H1 (cell line): ENCODE results near the gene CCDC106. TPM values are rescaled to one million over a fixed set of nuclear protein-coding genes. Genes with fewer than 3 reads are reported as not detected.

ENCODE experiments used
- CTCF ChIA-PET: fragments of 300-600 bp; sonication (Branson Sonifier 250); formaldehyde crosslinking; loops from one replicate; lab custom pipeline; 2021; ENCODE audit not compliant: partially characterized antibody; lab: Charles Lee
- POLR2A ChIA-PET: fragments of 300-600 bp; sonication (Branson Sonifier 250); formaldehyde crosslinking; loops from one replicate; lab custom pipeline; 2021; ENCODE audit warnings: inconsistent platforms; ENCODE audit not compliant: partially characterized antibody; lab: Charles Lee
- DNase-seq, 2 experiments: peaks; one replicate each; pipeline versions ENCODE4 v3.0.0 to v3.0.0-alpha.2; 2010 to 2022; ENCODE audit warnings: low spot score in 2 of 2, low read depth in 1 of 2, mixed read lengths in 1 of 2
- FAIRE-seq: peaks from 2 replicates; lab custom pipeline; 2011; peaks lifted over from hg19 to GRCh38; lab: Jason Lieb, UNC
- H2AFZ ChIP-seq: 2 replicates; pipeline ENCODE4 v1.8.1; 2012; ENCODE audit warnings: low read length, inconsistent platforms
- H2AK5ac ChIP-seq: 2 replicates; pipeline ENCODE4 v1.6.1; 2013; ENCODE audit warnings: low read depth, low read length
- H2BK120ac ChIP-seq: replicated peaks from 2 replicates; pipeline ENCODE3; 2013; ENCODE audit warnings: low read depth, low read length, inconsistent platforms
- H2BK12ac ChIP-seq: 2 replicates; pipeline ENCODE4 v1.6.1; 2013; ENCODE audit warnings: low read depth, low read length
- H2BK15ac ChIP-seq: 2 replicates; pipeline ENCODE4 v1.6.1; 2013; ENCODE audit warnings: low read length
- H2BK20ac ChIP-seq: 2 replicates; pipeline ENCODE4 v1.6.1; 2013; ENCODE audit warnings: low read length
- H2BK5ac ChIP-seq: 2 replicates; pipeline ENCODE4 v1.6.1; 2013; ENCODE audit warnings: low read depth, low read length
- H3K14ac ChIP-seq: 2 replicates; pipeline ENCODE4 v1.6.1; 2013; ENCODE audit warnings: inconsistent platforms; ENCODE audit not compliant: insufficient read length
- H3K18ac ChIP-seq: 2 replicates; pipeline ENCODE4 v1.6.1; 2013; ENCODE audit warnings: low read length; ENCODE audit errors: extremely low read depth
- H3K23ac ChIP-seq: 2 replicates; pipeline ENCODE4 v1.6.1; 2013; ENCODE audit warnings: inconsistent platforms; ENCODE audit not compliant: insufficient read length
- H3K23me2 ChIP-seq: 2 replicates; pipeline ENCODE4 v1.6.1; 2013; ENCODE audit warnings: low read depth, low read length
- H3K27ac ChIP-seq: 2 replicates; pipeline ENCODE4 v1.6.1; 2011; ENCODE audit warnings: low read depth, low read length, inconsistent platforms
- H3K27me3 ChIP-seq, 4 experiments: replicated peaks in 1 of 4; 1 replicate in 1 of 4; 2 replicates in 3 of 4; pipeline versions ENCODE4 v1.6.1 to v1.8.1; 2011 to 2013; ENCODE audit warnings: low read length in 3 of 4, mild to moderate bottlenecking in 3 of 4, inconsistent platforms in 2 of 4, mixed read lengths in 2 of 4, moderate library complexity in 1 of 4; ENCODE audit not compliant: control insufficient read depth in 3 of 4, insufficient read depth in 3 of 4; ENCODE audit errors: extremely low read depth in 1 of 4
- H3K36me3 ChIP-seq, 4 experiments: 2 replicates each; pipeline versions ENCODE4 v1.6.1 to v1.8.1; 2011 to 2013; ENCODE audit warnings: mild to moderate bottlenecking in 4 of 4, low read length in 3 of 4, moderate library complexity in 2 of 4, control low read depth in 1 of 4, inconsistent platforms in 1 of 4; ENCODE audit not compliant: insufficient read depth in 4 of 4, control insufficient read depth in 2 of 4
- H3K4ac ChIP-seq: replicated peaks from 2 replicates; pipeline ENCODE3; 2013; ENCODE audit warnings: low read length, low read depth, mixed read lengths, inconsistent platforms; ENCODE audit not compliant: insufficient read length
- H3K4me1 ChIP-seq, 4 experiments: replicated peaks in 1 of 4; 1 replicate in 1 of 4; 2 replicates in 3 of 4; pipeline versions ENCODE4 v1.6.1 to v1.8.1; 2011 to 2013; ENCODE audit warnings: low read length in 3 of 4, inconsistent platforms in 2 of 4, mixed read lengths in 1 of 4; ENCODE audit not compliant: insufficient read depth in 4 of 4, control insufficient read depth in 3 of 4
- H3K4me2 ChIP-seq, 2 experiments: 2 replicates each; pipeline versions ENCODE4 v1.6.1 to v1.8.1; 2011 to 2013; ENCODE audit warnings: low read depth in 2 of 2, low read length in 2 of 2, control low read depth in 1 of 2, inconsistent platforms in 1 of 2, mild to moderate bottlenecking in 1 of 2; ENCODE audit not compliant: insufficient read depth in 1 of 2
- H3K4me3 ChIP-seq, 4 experiments: fragments of 200-600, 300-600 bp in 1 of 4; sonication (generic), shearing (Covaris generic), sonication (Bioruptor Twin) in 1 of 4; 2 replicates each; pipeline versions ENCODE4 v1.5.1 to v1.8.1; 2011 to 2016; ENCODE audit warnings: low read length in 4 of 4, low read depth in 3 of 4, control low read depth in 2 of 4, inconsistent platforms in 2 of 4, mild to moderate bottlenecking in 2 of 4, mixed read lengths in 1 of 4, moderate library complexity in 1 of 4; ENCODE audit not compliant: insufficient read depth in 2 of 4; ENCODE audit errors: extremely low read depth in 1 of 4
- H3K56ac ChIP-seq: replicated peaks from 2 replicates; pipeline ENCODE3; 2013; ENCODE audit warnings: low read depth, mild to moderate bottlenecking, mixed read lengths, low read length, inconsistent platforms; ENCODE audit not compliant: insufficient read length
- H3K79me1 ChIP-seq: 2 replicates; pipeline ENCODE4 v1.6.1; 2013; ENCODE audit warnings: low read depth, low read length, control low read depth
- H3K79me2 ChIP-seq, 2 experiments: 2 replicates each; pipeline versions ENCODE4 v1.6.1 to v1.8.1; 2012 to 2013; ENCODE audit warnings: low read length in 2 of 2, mild to moderate bottlenecking in 2 of 2, inconsistent platforms in 1 of 2; ENCODE audit not compliant: insufficient read depth in 2 of 2, control insufficient read depth in 1 of 2
- H3K9ac ChIP-seq, 4 experiments: replicated peaks in 1 of 4; 1 replicate in 1 of 4; 2 replicates in 3 of 4; pipeline versions ENCODE4 v1.6.1 to v1.8.1; 2011 to 2013; ENCODE audit warnings: low read depth in 3 of 4, low read length in 3 of 4, control low read depth in 2 of 4, mild to moderate bottlenecking in 2 of 4, moderate library complexity in 2 of 4, inconsistent platforms in 1 of 4; ENCODE audit errors: extremely low read depth in 1 of 4
- H3K9me3 ChIP-seq, 2 experiments: 2 replicates each; pipeline versions ENCODE4 v1.6.1 to v1.8.1; 2012 to 2013; ENCODE audit warnings: mild to moderate bottlenecking in 2 of 2, moderate library complexity in 2 of 2, control low read depth in 1 of 2, inconsistent platforms in 1 of 2, low read depth in 1 of 2, low read length in 1 of 2, mixed read lengths in 1 of 2; ENCODE audit not compliant: insufficient read depth in 2 of 2
- H4K20me1 ChIP-seq, 2 experiments: replicated peaks in 1 of 2; 2 replicates each; pipeline versions ENCODE3 to v1.8.1; 2011 to 2013; ENCODE audit warnings: inconsistent platforms in 2 of 2, low read length in 2 of 2, mild to moderate bottlenecking in 1 of 2; ENCODE audit not compliant: insufficient read depth in 2 of 2, control insufficient read depth in 1 of 2
- H4K5ac ChIP-seq: 2 replicates; pipeline ENCODE4 v1.6.1; 2013; ENCODE audit warnings: low read length, low read depth, mixed read lengths, inconsistent platforms; ENCODE audit not compliant: insufficient read length
- H4K8ac ChIP-seq: 2 replicates; pipeline ENCODE4 v1.8.0; 2013; ENCODE audit warnings: mild to moderate bottlenecking, moderate library complexity, low read length, inconsistent platforms; ENCODE audit not compliant: insufficient read depth; ENCODE audit errors: extremely low read depth
- H4K91ac ChIP-seq: replicated peaks from 2 replicates; pipeline ENCODE3; 2013; ENCODE audit warnings: low read length, mixed read lengths, inconsistent platforms; ENCODE audit not compliant: insufficient read length
- BCL11A ChIP-seq, 2 experiments: IDR thresholded peaks; one replicate each; pipeline ENCODE4 v1.6.1; 2011; ENCODE audit warnings: low read depth in 2 of 2, low read length in 2 of 2, mild to moderate bottlenecking in 2 of 2
- JUND ChIP-seq: IDR thresholded peaks from 2 replicates; pipeline ENCODE4 v1.6.1; 2011; ENCODE audit warnings: mild to moderate bottlenecking, improper control_type of control experiment, low read length
- KDM1A ChIP-seq: fragments of 200-600, 300-600 bp; sonication (generic); IDR thresholded peaks from 2 replicates; pipeline ENCODE4 v1.7.1; 2016; ENCODE audit warnings: mild to moderate bottlenecking, low read length, borderline replicate concordance
- RNF2 ChIP-seq: fragments of 200-900, 300-1000 bp; sonication (generic); IDR thresholded peaks from 2 replicates; pipeline ENCODE4 v1.7.1; 2016; ENCODE audit warnings: borderline replicate concordance, low read depth, mild to moderate bottlenecking, antibody characterized with exemption, low read length; ENCODE audit not compliant: poor library complexity, severe bottlenecking; ENCODE audit errors: missing control alignments
- SAP30 ChIP-seq: fragments of 300-600 bp; sonication (generic); IDR thresholded peaks from 2 replicates; pipeline ENCODE4 v1.7.1; 2012; ENCODE audit warnings: low read length, moderate library complexity, mild to moderate bottlenecking, inconsistent platforms; ENCODE audit not compliant: insufficient read depth, insufficient replicate concordance
- WGBS, 2 experiments: shearing (Covaris generic) in 1 of 2; methylation state at CpG; one replicate each; pipeline versions ENCODE4 v1.1.6 to v1.1.7; 2013 to 2015; ENCODE audit warnings: low lambda C conversion rate in 2 of 2, mixed read lengths in 2 of 2, inconsistent platforms in 1 of 2, low coverage in 1 of 2, missing lambda C conversion rate in 1 of 2; ENCODE audit not compliant: insufficient replicate concordance in 2 of 2, insufficient coverage in 1 of 2, insufficient read length in 1 of 2; ENCODE audit errors: extremely low coverage in 1 of 2, missing lambda C conversion rate in 1 of 2; 5-methylcytosine and 5-hydroxymethylcytosine counted together
- polyA plus RNA-seq, 7 experiments: library from polyadenylated mRNA; depleted of rRNA in 3 of 7; stranded (reverse) in 5 of 7; unstranded in 2 of 7; fragments of >200 nt in 5 of 7; fragments of 200-250 nt in 2 of 7; gene quantifications; 1 replicate in 5 of 7; 2 replicates in 1 of 7; 4 replicates in 1 of 7; pipeline versions ENCODE4 v1.2.1 to v1.2.3, GENCODE V29; 2011 to 2013; ENCODE audit warnings: missing spikeins in 2 of 7, mixed read lengths in 2 of 7
- total RNA-seq: library from RNA; stranded (reverse); fragmentation: NEBNext Ultra II Directional; extraction: Animal tissue kit (Norgen Biotek cat#: 25700); gene quantifications from 2 replicates; pipeline ENCODE4 v1.2.1, GENCODE V29; 2021

Gene CCDC106
- total and polyA plus RNA-seq, 2 of the 8 experiments (the other 6 are each of a cell fraction or from before 2014, with no cell fraction given) = 12.0 to 20.1 TPM

GRCh38 chr19:55606817-55607216, 41.2 kb upstream of the CCDC106 start:
- Histone ChIP-seq H3K14ac (no peak overlapping the region), H3K23ac (no peak overlapping the region), H3K79me2 (peaks cover 0 to 8% of the 10 kb centered on the region in 2 experiments; a peak in 1 of 4 replicates), H2AFZ (no peak overlapping the region), H2BK12ac (no peak overlapping the region), H2BK120ac (no peak overlapping the region), H3K27ac (no peak overlapping the region), H4K5ac (no peak overlapping the region), H4K8ac (no peak overlapping the region), H2BK15ac (peak overlapping the region; percentile 13; the same call in 1 of the 2 replicates), H3K4me1 (peaks cover 0 to 9% (median 5%) of the 10 kb centered on the region in 4 experiments; a peak in 5 of 7 replicates), H4K20me1 (peaks cover 2 to 26% of the 10 kb centered on the region in 2 experiments), H3K27me3 (no peaks in the 10 kb centered on the region), H2AK5ac (no peak overlapping the region), H3K4me2 (peak overlapping the region; percentile 61 to 93), H3K9ac (no peak overlapping the region), H3K56ac (no peak overlapping the region), H4K91ac (no peak overlapping the region), H3K9me3 (no peaks in the 10 kb centered on the region), H2BK20ac (no peak overlapping the region), H3K4ac (no peak overlapping the region), H3K36me3 (peaks cover 0 to 3% (median 0%) of the 10 kb centered on the region in 4 experiments; a peak in 1 of 8 replicates), H3K79me1 (peaks cover 4% of the 10 kb centered on the region; the same call in 1 of the 2 replicates), H3K23me2 (peaks cover 10% of the 10 kb centered on the region), H3K4me3 (peak overlapping the region in 3 of 4 experiments; percentile 88 to 93 (median 89); a peak in 6 of 8 replicates), H2BK5ac (no peak overlapping the region), H3K18ac (no peak overlapping the region)
- DNase-seq (no peak), FAIRE-seq (no peak)
- 88% methylated on average over 9 of the region's 9 CpGs; no CpG with 5 or more reads in 1 of the 2 experiments for WGBS, 2 experiments
- TF ChIP-seq RNF2 (no peak), BCL11A (IDR thresholded peaks at IDR 0.05; ENCODE audit: low read depth in 2 of 2, low read length in 2 of 2) (no peak), SAP30 (no peak), JUND (no peak), KDM1A (no peak)
- POLR2A ChIA-PET = interaction anchor here (1.4 to 2.9 kb wide), 6 partner anchors 10 to 92 kb away, joined by 4 to 25 read pairs (median 6); partner anchors contain the start of genes U2AF2 and ZNF784
- CTCF ChIA-PET = interaction anchor here (0.6 to 2.3 kb wide), 26 partner anchors 10 to 448 kb away, joined by 3 to 22 read pairs (median 6); partner anchors contain the start of genes NAT14 and ZNF784
